Stimulated activated CD8-positive, alpha-beta memory T cell treated with anti-CD3 and anti-CD28 coated beads, Interleukin-4, amount 100 ng/mL, for 48 hours (primary cell): ENCODE measurements around the gene GBGT1.

Experiments used
- DNase-seq: peaks from one replicate; pipeline ENCODE4 v3.0.0-alpha.2; 2020

GBGT1 gene

DNA sequence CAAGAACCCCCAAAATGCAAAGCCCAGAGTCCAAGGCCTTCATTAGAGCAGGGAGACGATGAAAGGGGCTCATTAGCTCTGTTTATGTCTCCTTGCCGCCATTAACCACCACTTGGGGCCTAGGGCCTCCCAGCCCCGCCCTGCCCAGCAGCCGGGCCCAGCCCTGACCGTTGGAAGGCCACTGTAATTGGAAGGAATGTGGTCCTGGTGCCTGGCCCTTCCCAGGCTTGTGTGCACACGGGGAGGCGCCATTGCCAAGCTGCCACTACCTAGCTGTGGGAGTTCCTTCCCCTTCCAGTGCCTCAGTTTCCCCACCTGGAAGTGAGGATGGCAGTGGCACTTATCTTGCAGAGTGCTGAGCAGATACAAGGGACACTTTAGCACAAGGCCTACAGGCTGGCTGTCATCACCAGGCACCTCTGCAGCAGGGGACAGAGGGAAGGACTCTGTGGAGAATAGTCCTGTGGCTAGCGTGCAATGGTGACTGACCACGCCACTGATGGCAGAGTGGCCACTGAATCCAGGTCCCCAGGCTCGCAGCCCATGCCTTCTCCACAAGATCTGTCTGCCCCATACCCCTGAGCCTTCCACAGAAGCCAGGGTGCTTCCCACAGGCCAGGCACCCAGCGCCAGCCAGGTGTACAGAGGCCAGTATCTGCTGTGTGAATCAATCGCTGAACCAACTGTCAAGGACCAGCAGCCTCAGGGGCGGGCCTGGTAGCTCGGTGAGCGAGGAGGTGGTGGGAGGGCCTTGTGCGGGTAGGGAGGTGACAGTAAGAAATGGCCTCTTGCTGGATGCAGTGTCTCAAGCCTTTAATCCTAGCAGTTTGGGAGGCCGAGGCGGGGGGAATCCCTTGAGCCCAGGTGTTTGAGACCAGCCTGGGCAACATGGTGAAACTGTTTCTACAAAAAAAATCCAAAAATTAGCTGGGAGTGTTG lies 20.8 kb downstream of the GBGT1 start:
- peak; percentile 63 for DNase-seq

DNA sequence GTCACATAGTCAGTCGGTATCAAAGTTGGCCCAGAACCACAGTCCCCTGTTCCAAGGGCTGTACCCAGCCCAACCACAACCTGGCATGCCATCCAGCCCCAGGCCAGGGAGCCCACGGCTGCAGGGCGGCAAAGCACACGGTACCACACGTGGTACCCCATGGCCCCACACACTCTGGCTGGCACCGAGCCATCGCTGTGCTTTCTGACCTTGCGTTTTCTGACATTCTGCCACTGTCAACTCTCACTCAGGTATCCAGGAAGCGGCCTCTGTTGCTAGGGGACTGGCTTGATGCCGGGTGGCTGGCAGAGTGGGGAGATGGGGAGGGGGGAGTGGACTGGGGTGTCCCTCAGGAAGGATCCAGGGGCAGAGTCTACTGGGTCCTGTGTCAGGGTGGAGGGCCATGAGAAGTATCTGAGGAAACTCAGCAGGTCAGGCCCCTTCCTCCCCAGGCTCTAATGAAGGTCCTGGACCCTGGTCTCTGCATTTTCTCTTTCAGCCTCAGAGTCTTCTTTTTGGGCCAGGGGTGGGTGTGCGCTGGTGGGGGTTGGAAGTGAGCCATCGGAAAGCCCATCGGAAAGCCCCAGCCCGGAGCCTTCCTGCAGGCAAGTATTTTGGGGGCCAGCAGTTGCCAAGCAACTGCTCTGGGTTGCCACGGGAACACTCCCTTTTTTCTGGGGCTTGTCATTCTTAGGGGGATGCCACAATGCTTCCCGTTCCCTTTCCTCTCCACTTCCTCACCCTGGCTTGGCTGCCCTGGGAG lies 21.7 kb downstream of the GBGT1 start:
- DNase-seq, result peak; percentile 77

DNA sequence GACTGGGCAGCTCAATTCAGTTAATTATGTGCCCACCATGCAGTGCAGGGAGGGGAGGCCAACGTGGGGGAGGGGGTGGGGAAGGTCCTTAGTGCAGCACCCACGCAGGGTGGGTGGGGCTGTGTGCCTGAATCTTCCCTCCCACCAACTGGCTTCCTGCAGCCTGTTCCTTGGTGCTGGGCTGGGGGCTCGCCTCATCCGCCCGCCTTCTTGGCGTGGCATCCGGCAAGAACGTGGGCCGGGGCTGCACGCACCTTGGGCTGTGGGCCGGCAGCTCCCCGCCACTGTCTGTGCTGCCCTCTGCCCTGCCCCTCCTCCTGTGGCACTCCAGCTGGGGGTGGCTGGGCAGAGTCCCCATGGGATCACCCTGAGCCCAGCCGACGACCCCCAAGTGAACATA lies 23.1 kb downstream of the GBGT1 start:
- DNase-seq, result no peak

DNA sequence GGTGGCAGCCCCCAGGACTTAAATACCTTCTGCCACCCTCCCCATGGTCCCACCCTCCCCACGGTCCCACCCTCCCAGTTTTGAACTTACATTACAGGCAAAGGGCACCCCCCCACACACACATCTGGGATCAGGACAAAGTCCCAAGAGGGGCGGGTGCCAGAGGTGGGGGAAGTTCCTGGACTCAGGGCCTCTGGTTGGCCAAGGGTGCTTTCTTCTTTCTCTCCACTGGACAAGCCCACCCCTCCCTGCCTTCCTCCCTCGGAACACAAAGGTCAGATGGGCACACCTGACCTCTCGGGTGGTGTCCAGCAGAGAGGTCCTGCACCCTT lies 23.6 kb downstream of the GBGT1 start:
- DNase-seq, result no peak

DNA sequence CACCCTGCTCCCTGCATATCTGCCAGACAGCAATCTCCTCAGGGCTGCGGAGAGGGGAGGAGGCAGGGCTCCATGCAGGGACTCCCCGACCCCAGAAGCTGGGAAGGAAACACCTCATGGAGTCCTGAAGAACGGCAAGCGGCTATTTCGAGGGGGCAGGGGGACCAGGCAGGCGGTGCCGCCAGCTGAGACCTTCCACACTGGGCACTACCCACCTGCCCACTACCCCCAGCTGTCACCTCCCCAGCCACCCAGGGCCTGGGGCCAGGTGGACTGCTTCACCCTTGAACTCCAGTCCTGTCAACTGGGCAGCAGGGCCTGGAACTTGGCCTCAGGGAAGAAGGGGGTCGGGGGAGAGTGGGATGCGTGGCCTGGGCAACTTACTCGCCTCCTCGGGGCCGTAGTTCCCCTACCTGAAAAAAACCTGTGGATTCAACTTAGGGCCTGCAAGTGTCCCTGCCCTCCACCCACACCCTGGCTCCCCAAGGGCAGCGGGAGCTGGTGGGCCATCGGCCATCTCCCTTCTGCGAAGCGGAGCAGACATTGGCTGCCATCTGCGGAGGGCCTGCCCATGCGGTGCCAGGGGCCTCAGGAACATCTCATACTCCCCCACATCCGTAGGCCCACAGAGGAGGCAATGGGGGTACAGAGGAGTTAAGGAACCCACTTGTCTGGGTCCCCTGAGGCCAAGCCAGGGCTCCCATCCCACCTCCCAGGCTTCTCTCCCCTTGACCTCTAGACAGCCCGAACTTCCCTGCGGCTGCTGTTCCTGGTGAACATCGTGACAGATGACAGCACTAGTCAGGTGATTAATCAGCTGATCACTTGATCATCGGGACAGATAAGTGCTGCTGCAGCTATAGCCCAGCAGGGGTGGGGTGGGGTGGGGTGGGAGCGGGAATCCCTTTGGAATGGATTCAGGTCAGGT lies 24.2 kb downstream of the GBGT1 start:
- DNase-seq, result no peak

DNA sequence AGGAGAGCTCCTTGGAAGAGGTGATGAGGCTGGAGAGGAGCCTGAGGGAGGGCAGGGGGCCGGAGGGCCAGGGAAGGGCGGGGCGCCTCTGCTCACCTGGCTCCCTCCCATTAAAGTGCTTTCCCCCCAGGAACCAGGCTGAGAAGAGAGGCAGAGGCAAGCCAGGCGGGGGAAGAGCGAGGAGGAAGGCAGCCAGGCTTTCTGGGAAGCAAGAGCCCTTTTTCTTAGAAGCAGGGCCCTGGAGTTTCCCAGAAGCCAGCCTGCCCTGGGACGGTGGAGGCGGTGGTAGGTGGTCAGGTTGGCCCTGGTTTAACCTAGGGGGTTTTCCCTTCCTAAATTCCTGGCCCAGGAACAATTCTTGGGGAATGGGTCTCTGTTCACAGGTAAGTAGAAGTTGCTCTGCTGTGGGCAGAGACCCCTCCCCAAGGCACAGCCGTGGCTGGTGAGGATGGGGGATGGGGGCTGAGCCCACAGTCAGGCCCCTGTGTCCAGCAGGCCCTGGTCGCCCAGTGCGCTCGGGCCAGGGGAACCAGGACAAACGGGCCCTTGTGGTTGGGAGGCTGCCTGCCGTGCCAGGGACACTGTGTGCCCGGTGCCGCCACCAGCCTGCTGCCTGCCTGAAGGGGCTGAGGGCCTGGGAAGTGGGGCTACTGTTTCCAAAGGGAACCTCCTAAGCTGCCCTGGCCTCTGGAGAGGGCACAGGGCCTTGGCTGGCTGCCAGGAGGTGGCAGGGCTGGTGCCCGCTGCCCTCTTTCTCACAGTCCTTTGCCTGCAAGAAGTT lies 26.1 kb downstream of the GBGT1 start:
- DNase-seq, result peak; percentile 59

DNA sequence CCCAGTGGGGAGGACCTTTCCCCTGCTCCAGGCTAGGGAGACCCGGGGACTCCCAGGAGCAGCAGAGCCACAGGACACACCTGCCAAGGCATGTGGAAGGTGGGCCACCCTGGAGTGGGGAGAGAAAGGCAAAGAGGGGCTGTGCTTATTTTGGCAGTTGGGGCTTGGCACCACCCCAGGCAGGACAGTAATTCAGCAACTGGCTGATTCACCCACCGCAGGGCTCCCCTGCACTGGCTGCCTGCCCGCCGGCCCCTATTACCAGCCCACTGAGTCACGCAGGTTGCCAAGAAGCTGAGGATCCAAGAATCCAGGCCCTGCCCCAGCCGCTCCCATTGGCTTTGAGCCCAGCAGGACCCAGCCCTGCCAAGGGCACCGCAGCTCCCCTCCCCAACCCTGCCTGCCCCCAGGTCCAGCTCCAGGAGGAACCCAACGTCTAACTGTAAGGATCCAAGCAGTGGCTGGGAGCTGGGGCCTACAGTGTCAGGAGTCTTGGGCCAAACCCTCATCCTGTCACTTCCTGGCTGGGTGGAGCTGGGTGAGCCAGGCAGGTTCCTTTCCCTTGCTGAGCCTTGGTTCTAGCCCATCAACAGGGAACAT lies 28.5 kb downstream of the GBGT1 start:
- peak; percentile 85 for DNase-seq

DNA sequence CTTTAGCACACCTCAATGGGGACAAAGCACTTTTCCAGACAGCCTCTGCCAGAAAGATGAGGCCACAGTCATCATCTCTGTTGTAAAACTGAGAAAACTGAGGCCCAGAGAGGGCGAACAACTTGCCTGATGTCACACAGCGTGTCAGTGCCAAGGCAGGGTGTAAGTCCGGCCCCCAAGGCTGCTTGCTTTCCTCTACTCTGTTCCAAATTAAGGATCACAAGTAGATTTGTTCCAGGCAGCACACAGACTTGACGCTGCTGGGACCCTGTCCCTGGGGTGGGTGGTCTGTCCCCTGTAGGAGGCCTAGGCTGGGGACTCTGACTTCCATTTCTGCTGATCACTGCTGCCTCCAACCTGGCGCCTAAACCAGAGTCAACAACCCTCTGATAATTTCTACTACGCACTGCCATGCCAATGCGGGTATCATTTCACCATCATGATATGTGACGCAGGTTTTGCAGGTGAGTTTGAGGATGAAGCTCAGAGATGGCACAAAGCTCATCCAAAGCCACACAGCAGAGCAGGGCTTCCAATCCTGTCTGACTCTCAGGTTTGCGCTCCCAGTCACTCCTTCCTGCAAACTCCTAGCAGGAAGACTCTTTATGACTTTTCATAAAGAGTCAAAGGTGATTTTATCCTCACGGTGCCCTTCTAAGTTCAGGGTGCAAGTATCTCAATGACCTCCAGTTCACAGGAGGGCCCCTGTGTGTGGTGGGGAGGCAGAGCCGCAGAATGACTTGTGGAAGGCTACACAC lies 29.1 kb downstream of the GBGT1 start:
- DNase-seq, result peak; percentile 56

DNA sequence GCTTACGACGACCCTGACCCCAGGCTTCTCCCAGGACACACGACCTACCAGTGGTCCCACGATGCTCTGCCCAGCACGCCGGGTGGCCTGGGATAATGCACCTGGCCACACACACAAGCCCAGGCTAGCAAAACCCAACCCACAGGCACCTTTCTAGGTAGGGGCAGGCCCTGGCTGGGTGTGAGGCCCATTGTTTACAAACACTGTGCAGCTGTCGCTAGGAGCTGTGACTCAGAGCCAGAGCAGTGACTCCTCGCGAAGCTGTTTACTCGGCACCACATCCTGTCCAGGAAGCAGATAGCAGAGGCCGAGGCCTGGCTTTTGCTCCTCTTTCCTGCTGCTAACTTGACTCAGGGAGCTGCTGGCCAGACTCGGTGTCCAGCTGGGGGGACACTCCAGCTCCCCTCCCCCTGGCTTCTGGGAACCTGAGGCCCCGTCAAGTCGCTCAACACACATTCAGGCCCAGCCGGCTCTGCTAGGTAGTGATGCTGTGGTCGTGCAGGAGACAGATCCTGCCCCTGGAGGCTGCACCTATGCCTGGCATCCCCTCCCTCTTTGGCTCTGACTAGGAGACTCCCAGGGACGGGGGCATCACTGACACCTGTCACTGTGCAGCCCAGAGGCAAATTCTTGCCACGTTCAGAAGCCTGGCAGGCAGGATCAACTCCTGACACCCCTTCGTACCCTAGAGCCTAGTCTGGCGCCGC lies 29.9 kb downstream of the GBGT1 start:
- peak; percentile 88 for DNase-seq

DNA sequence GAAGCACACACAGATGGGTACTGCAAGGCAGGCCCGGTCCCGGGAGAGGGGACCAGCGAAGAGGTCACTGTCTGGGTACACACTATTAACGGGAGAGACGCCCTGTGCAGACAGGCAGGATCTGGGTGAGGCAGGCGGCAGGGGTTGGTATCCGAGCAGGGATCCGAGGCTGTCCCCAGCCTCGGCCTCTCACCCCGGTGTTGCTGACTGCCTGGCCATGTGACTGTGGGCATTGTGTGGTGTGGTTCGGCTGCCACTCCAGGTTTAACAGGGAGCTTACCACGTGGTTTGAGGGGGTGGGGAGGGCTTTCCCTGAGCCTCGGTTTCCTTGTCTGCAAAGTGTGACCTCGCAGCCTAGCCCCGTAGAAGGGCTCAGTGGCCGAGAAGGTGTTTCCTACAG lies 31.5 kb downstream of the GBGT1 start:
- DNase-seq, result no peak

DNA sequence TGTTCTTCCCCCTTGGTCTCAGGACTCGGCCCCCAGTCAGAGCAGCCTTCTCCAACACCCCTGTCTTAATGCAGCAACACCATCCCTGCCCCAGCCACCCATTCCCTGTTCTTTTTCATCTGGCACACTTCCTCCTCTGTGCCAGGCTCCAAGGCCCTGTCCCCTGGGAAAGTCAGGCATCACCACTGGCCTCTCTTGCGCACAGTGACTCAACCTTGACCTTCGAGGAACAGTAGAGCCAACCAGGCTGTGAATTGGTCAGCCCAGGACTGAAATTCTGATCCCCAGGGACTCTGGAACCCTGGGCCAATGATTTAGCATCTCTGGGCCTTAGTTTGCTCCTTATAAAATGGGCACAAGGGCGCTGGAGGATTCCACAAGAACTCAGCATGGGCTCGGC lies 32.2 kb downstream of the GBGT1 start:
- no peak for DNase-seq

DNA sequence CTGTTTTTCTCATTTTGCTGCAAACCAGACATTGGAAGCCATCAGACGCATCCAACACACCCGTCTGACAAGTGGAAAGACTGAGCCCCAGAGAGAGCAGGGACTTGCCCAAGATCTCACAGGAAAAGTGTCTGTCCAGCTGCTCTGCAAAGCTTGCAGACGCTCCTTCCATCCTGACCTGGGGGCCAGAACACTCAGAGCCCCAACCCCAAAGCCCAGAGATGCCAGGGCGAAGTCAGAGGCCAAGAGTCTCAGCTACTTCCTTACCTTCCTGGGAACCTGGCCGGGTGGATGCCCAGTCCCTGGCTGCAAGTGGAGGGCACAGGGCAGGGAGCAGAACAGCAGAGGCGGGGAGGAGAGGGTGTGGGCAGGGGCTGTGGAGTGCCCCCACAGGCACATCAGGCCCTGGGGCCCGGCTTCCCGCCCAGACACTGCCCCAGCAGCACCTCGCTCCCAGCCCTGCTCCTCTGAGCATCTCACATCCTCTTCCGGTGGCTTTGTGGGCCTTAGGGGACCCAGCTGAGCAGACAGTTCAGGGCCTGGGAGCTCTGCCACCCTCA lies 32.9 kb downstream of the GBGT1 start:
- peak; percentile 67 for DNase-seq

DNA sequence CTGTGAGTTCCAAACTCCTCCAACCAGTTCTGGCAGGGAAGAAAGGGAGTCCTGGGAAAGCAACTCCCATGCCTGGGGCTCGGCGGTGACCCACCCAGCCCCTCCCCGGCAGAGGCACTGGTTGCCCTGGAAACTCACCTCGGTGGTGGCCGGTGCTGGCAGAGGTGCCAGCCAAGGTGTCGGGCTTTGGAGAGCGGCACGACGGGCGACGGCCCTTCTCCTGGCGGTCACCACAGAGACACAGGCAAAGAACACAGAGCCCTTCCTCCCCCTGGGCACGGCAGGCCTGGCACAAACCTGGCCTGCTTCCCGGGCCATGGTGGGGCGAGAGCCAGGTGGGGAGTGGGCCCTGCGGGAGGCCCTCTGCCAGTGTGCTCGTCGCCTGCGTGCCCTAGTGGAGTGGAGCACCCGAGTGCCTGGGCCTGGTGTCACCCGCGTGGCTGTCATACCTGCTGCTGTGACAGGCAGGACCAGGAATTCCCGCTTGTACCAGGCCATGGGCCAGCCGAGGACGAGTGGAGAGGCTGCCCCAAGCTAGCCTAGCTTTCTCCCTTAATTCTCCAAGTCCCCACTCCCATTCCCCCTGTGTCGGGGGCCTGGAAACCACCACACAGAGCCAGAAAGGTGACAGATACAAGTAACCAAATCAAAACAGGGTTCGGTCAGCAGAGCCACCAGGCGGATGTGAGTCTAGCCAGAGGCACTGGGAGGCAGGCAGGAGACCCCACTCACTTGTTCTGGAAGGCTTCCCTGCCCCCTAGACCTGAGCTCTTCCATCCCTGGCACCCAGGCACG lies 34.5 kb downstream of the GBGT1 start:
- DNase-seq, result no peak

DNA sequence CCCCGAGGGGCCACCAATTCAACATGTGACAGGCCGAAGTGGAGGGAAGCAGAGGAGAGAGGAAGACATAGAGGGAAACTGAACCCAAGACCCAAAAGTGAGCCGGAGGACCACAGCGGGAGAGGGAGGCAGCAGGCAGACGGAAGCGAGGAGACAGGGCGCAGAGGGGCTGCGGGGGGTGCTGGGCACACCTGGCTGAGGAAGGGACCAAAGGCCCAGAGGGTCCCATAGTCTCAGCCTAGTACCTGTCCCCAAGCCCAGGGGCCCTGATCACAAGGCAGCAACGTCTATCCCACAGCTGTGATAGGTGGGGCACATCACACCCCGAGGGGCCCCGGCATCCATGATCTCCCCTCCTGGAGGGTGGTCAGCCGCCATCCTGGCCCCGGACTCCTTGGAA lies 35.6 kb downstream of the GBGT1 start:
- no peak for DNase-seq

DNA sequence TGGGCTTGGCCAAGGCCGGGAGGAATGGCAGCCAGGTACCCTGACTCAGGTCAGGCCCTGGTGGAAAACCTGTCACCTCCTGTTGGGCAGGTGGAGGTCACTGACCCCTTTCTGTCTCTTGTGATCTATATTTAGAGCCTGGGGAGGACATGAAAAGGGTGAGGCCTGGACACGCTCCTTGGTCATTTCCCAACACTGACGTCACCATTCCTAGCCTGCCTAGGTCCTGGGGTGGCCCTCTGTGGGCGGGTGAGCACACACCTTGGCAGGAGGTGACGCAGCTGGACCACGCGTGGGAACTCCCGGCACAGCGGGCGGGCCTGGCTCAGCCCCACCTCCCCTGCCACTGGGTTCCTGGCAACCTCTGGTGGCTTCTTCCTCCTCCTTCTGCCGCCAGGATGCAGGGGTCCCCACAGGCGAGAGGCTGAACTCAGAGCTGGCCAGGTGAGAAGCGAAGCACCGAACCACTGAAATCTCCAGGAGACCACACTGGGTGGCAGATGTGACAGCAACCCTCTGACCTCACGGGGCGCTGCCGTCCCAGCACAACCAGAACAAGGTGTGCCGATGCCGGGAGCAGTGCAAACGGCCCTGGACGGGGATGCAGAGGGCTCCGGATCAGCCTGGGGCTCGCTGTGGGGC lies 36.3 kb downstream of the GBGT1 start:
- peak; percentile 67 for DNase-seq

DNA sequence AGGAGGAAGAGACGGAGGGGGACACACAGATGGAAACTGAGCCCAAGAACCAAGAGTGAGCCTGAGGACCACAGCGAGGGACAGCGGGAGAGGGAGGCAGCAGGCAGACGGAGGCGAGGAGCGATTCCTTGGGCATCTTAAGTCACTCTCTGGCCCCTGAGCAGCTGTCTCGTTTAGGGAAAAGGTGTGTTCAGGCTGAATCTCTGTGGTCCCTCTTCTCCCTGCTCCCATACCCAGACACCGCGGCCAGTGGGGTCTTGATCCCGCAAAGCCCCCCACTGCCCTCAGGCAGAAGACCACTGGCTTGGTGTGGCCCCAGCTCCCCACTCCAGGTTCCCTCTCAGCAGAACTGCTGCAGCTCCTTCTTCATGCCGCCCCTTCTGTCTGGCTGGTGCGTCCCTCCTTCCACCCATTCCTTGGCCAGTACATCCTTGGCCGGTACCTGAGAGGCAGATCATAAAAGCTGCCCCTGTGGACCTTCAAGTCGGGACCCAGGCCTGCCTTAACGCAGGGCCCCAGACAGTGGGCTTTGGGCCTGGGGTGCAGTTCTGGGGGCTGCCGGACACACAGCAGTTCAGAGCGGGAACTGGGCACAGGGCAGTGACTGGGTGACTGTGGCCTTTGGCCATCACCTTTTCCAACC lies 36.9 kb downstream of the GBGT1 start:
- no peak for DNase-seq

DNA sequence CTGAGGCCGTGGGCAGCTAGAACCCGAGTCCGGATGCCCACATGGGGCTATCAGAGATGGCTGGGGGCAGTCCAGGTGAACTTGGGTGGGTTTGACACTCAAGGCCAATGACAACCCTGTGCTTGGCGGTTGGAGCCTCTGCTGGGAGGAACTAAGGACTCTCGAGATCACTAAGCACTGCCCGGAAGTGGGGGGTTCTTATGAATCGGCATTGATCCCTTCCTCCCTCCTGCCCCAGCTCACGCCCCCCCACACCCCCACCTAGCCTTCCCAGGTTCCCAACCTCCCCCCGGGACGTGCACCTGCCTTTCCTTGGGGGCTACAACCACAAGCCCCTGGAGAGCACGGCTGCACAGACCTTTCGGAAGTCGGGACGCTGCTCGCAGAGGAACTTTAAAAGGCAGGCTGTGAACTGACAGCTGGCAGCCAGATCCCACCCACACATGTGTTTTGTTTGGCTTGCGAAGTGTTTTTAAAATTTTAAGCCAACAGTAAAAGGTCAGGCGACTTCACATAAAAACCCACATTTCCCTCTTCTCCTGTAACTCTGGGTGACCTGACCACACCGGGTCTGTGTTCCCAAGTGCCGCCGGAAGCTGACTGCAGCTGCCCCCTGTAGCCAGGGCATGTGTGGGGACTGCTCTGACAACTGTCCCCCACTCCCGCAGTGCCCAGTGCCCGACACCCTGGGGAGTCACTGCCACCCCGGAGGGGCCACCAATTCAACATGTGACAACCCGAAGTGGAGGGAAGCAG lies 37.6 kb downstream of the GBGT1 start:
- no peak for DNase-seq
